Caco-2 (cell line): Measurements from ENCODE around the gene RASAL3. TPM values are rescaled to one million over a fixed set of nuclear protein-coding genes. Genes with fewer than 3 reads are reported as not detected.

Experiments used
- BruUV-seq: library from RNA; stranded (reverse); fragments of 400-500 nt; replicated peaks from 2 replicates; lab custom pipeline; 2021; lab: Mats Ljungman, UMichigan
- CTCF ChIA-PET: fragments of 300-600 bp; sonication (Branson Sonifier 250); formaldehyde crosslinking; loops from one replicate; lab custom pipeline; 2022; ENCODE audit warnings: antibody characterized with exemption; lab: Charles Lee
- POLR2A ChIA-PET: fragments of 300-600 bp; sonication (Branson Sonifier 250); formaldehyde crosslinking; loops from one replicate; lab custom pipeline; 2022; ENCODE audit warnings: antibody characterized with exemption; lab: Charles Lee
- DNase-seq, 2 experiments: peaks; one replicate each; pipeline versions ENCODE4 v3.0.0 to v3.0.0-alpha.2; 2020 to 2022
- H3K27me3 ChIP-seq: replicated peaks from 2 replicates; pipeline ENCODE4 v1.6.0; 2011; ENCODE audit warnings: low read length; ENCODE audit not compliant: control insufficient read depth, insufficient read depth
- H3K36me3 ChIP-seq: 2 replicates; pipeline ENCODE4 v1.5.1; 2011; ENCODE audit warnings: low read length; ENCODE audit not compliant: control insufficient read depth, insufficient read depth
- H3K4me1 ChIP-seq: fragments of 250-450 bp; sonication (Bioruptor Pico); 2 replicates; pipeline ENCODE4 v1.5.1; 2020; ENCODE audit warnings: mild to moderate bottlenecking
- H3K4me3 ChIP-seq: 2 replicates; pipeline ENCODE4 v1.5.1; 2011; ENCODE audit warnings: low read depth, mild to moderate bottlenecking, control low read depth, low read length
- H3K9me3 ChIP-seq: fragments of 250-450 bp; sonication (Bioruptor Pico); 2 replicates; pipeline ENCODE4 v1.5.1; 2020; ENCODE audit warnings: mild to moderate bottlenecking, moderate library complexity
- H3K27ac Mint-ChIP-seq: one replicate; pipeline ENCODE4 v1.8.0; 2022; ENCODE audit warnings: mixed read lengths; ENCODE audit not compliant: unreplicated experiment
- H3K27me3 Mint-ChIP-seq: one replicate; pipeline ENCODE4 v1.8.0; 2022; ENCODE audit warnings: mixed read lengths; ENCODE audit not compliant: insufficient read depth, unreplicated experiment
- H3K36me3 Mint-ChIP-seq: one replicate; pipeline ENCODE4 v1.8.0; 2022; ENCODE audit warnings: mild to moderate bottlenecking, mixed read lengths; ENCODE audit not compliant: insufficient read depth, unreplicated experiment
- H3K4me1 Mint-ChIP-seq: one replicate; pipeline ENCODE4 v1.8.0; 2022; ENCODE audit warnings: low read depth, mixed read lengths; ENCODE audit not compliant: unreplicated experiment
- H3K4me3 Mint-ChIP-seq: one replicate; pipeline ENCODE4 v1.8.0; 2022; ENCODE audit warnings: mild to moderate bottlenecking, moderate library complexity, mixed read lengths; ENCODE audit not compliant: unreplicated experiment
- H3K9me3 Mint-ChIP-seq: one replicate; pipeline ENCODE4 v1.8.0; 2022; ENCODE audit warnings: mixed read lengths; ENCODE audit not compliant: unreplicated experiment
- intact Hi-C: fragments of 100-400 bp; cut with micrococcal nuclease; formaldehyde crosslinking; loops from one replicate; pipeline ENCODE4 v1.10.0; 2022; ENCODE audit not compliant: unreplicated experiment
- total RNA-seq: library from RNA; stranded (reverse); gene quantifications from 2 replicates; pipeline ENCODE4 v1.2.3, GENCODE V29; 2022
- TF ChIP-seq, protein P1 (sequence below), 2 experiments: fragments of 200-600 bp in 1 of 2; IDR thresholded peaks; 1 replicate in 1 of 2; 2 replicates in 1 of 2; pipeline versions ENCODE4 v1.5.1 to v1.8.0; 2011 to 2022; ENCODE audit warnings: antibody characterized with exemption in 1 of 2, control low read depth in 1 of 2, inconsistent platforms in 1 of 2, low read depth in 1 of 2, low read length in 1 of 2, mild to moderate bottlenecking in 1 of 2, moderate library complexity in 1 of 2; ENCODE audit not compliant: insufficient read depth in 1 of 2, severe bottlenecking in 1 of 2, unreplicated experiment in 1 of 2

RASAL3 gene
- total RNA-seq, 1 experiment from 2014 or later, result not detected

DNA sequence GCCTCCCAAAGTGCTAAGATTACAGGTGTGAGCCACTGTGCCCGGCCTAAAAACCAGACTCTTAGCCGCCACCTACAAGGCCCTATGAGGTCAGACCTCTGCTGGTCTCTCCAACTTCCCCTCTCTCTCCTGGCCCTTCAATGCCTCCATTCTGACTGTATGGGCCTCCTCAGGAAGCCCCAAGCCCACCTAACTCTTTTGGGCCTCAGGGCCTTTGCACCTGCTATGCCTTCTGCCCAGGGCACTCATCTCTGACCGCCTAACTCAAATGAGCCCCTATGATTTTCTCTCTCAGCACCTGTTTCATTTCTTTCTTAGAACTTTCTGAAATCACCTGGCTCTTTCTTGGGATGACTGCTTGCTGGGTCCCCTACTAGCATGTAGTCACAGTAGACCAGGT, 21.0 kb downstream of the RASAL3 start:
- BruUV-seq, result no TSS peak
- TF ChIP-seq, protein P1, sequence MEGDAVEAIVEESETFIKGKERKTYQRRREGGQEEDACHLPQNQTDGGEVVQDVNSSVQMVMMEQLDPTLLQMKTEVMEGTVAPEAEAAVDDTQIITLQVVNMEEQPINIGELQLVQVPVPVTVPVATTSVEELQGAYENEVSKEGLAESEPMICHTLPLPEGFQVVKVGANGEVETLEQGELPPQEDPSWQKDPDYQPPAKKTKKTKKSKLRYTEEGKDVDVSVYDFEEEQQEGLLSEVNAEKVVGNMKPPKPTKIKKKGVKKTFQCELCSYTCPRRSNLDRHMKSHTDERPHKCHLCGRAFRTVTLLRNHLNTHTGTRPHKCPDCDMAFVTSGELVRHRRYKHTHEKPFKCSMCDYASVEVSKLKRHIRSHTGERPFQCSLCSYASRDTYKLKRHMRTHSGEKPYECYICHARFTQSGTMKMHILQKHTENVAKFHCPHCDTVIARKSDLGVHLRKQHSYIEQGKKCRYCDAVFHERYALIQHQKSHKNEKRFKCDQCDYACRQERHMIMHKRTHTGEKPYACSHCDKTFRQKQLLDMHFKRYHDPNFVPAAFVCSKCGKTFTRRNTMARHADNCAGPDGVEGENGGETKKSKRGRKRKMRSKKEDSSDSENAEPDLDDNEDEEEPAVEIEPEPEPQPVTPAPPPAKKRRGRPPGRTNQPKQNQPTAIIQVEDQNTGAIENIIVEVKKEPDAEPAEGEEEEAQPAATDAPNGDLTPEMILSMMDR (IDR thresholded peaks at IDR 0.05; ENCODE audit: insufficient read depth in 1 of 2, low read depth in 1 of 2, low read length in 1 of 2, severe bottlenecking in 1 of 2, unreplicated experiment in 1 of 2), result no peak
- H3K9me3 Mint-ChIP-seq, result no peaks in the 10 kb centered on the region
- no peaks in the 10 kb centered on the region for H3K9me3 ChIP-seq
- no peaks in the 10 kb centered on the region for H3K27me3 Mint-ChIP-seq
- ChIA-PET CTCF (no interaction called here), POLR2A (no interaction called here)
- no peaks in the 10 kb centered on the region for H3K27me3 ChIP-seq
- peaks cover 5% of the 10 kb centered on the region for H3K36me3 Mint-ChIP-seq
- no peak overlapping the region for H3K27ac Mint-ChIP-seq
- DNase-seq, result no peak
- no peak overlapping the region for H3K4me3 Mint-ChIP-seq
- no peak overlapping the region for H3K4me3 ChIP-seq
- intact Hi-C loops, result no loop called here
- H3K36me3 ChIP-seq, result no peaks in the 10 kb centered on the region
- peaks cover 7% of the 10 kb centered on the region for H3K4me1 ChIP-seq
- H3K4me1 Mint-ChIP-seq, result peaks cover under 1% of the 10 kb centered on the region

DNA sequence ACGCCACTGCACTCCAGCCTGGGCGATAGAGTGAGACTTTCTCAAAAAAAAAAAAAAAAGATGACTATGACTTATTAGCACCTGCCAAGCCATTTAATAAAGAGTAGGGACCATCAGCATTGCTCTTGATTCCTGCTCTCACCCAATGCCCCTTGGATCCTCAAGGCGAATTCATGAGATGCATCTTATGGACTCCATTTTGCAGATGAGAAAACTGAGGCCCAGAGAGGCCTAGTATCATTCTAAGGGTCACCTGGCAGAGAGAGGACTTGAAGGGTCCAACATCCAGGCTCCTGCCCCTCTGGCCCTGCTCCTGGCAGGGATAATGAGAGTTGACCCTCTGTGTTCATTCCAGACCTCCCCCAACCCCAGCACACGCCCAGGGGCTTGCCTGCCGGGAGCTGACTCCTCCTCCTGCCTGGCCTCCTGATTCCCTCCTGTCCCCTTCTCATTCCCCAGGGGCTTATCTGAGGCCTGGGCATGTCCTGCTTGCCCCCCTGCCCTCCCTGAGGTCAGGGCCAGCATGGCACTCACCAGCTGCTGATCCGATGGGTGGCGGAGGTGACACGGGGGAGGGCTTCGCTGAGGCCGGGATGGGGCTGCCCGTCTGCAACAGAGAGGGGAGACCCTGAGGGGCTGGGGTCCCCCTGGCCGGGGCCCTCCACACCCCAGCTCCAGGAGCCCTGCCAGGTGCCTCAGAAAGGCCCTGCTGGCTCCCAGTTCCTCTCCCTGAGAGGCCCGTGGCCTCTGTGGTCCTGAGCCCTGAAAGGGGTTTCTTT, 22.0 kb downstream of the RASAL3 start:
- Histone ChIP-seq H3K4me1 (peaks cover 17% of the 10 kb centered on the region), H3K36me3 (no peaks in the 10 kb centered on the region), H3K27me3 (no peaks in the 10 kb centered on the region), H3K4me3 (no peak overlapping the region), H3K9me3 (no peaks in the 10 kb centered on the region)
- no peak for DNase-seq
- H3K27ac Mint-ChIP-seq, result no peak overlapping the region
- ChIA-PET POLR2A (no interaction called here), CTCF (no interaction called here)
- H3K4me1 Mint-ChIP-seq, result no peaks in the 10 kb centered on the region
- H3K36me3 Mint-ChIP-seq, result peaks cover 5% of the 10 kb centered on the region
- no peaks in the 10 kb centered on the region for H3K27me3 Mint-ChIP-seq
- intact Hi-C loops, result no loop called here
- no peak overlapping the region for H3K4me3 Mint-ChIP-seq
- no TSS peak for BruUV-seq
- TF ChIP-seq, protein P1 (IDR thresholded peaks at IDR 0.05; ENCODE audit: insufficient read depth in 1 of 2, low read depth in 1 of 2, low read length in 1 of 2, severe bottlenecking in 1 of 2, unreplicated experiment in 1 of 2), result no peak
- H3K9me3 Mint-ChIP-seq, result no peaks in the 10 kb centered on the region

DNA sequence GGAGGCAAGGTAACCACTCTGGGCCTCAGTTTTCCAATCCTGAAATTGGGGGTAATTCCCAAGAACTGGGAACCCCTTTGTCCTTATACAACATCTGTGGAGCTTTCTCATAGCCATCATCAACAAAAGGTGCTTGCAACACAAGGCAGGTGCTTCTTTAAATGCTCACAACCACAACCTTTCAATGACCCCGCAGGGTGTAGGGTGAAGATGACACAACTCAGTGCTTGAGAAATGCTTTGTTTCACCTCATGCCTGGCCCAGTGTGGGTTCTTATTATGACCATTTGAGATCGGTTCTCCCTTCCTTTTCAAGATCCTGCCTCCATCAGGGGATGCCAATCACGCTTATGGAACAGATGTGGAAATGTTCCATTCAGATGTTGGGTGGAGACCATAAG, 23.0 kb downstream of the RASAL3 start:
- Histone ChIP-seq H3K4me1 (peaks cover 19% of the 10 kb centered on the region), H3K36me3 (no peaks in the 10 kb centered on the region), H3K9me3 (no peaks in the 10 kb centered on the region), H3K4me3 (no peak overlapping the region), H3K27me3 (no peaks in the 10 kb centered on the region)
- DNase-seq, result no peak
- TF ChIP-seq, protein P1 (IDR thresholded peaks at IDR 0.05; ENCODE audit: insufficient read depth in 1 of 2, low read depth in 1 of 2, low read length in 1 of 2, severe bottlenecking in 1 of 2, unreplicated experiment in 1 of 2), result no peak
- ChIA-PET POLR2A (no interaction called here), CTCF (interaction anchor here (0.6 kb wide), 1 partner anchor 287 kb away, joined by 3 read pairs; no protein-coding TSS in a partner anchor)
- intact Hi-C loops, result no loop called here
- Mint-ChIP-seq H3K4me3 (no peak overlapping the region), H3K27me3 (no peaks in the 10 kb centered on the region), H3K36me3 (peaks cover under 1% of the 10 kb centered on the region), H3K27ac (no peak overlapping the region), H3K9me3 (no peaks in the 10 kb centered on the region), H3K4me1 (no peaks in the 10 kb centered on the region)
- no TSS peak for BruUV-seq
